Neural crest cell (in vitro differentiated cells): Measurements from ENCODE around the gene PPP2R3B. TPM values are rescaled to one million over a fixed set of nuclear protein-coding genes. Genes with fewer than 3 reads are reported as not detected.

Source experiments
- DNase-seq: peaks from one replicate; pipeline ENCODE4 v3.0.0; 2021; ENCODE audit warnings: low read depth, mixed read lengths, low spot score
- H3K27ac Mint-ChIP-seq: one replicate; pipeline ENCODE4 v1.8.0; 2021; ENCODE audit warnings: mild to moderate bottlenecking, mixed read lengths; ENCODE audit not compliant: unreplicated experiment
- H3K27me3 Mint-ChIP-seq: 2 replicates; pipeline ENCODE4 v1.8.0; 2021; ENCODE audit warnings: low read depth, mild to moderate bottlenecking, mixed read lengths
- H3K36me3 Mint-ChIP-seq: 2 replicates; pipeline ENCODE4 v1.8.0; 2021; ENCODE audit warnings: low read depth, mild to moderate bottlenecking, mixed read lengths
- H3K4me1 Mint-ChIP-seq: 2 replicates; pipeline ENCODE4 v1.8.0; 2021; ENCODE audit warnings: mixed read lengths
- H3K4me3 Mint-ChIP-seq: one replicate; pipeline ENCODE4 v1.8.0; 2021; ENCODE audit warnings: mild to moderate bottlenecking, mixed read lengths
- H3K9me3 Mint-ChIP-seq: 2 replicates; pipeline ENCODE4 v1.8.0; 2021; ENCODE audit warnings: mixed read lengths
- CTCF ChIP-seq: fragments of 200-600 bp; sonication (generic); conservative IDR thresholded peaks from 2 replicates; pipeline ENCODE4 v1.5.0; 2021; ENCODE audit warnings: antibody characterized with exemption, mild to moderate bottlenecking
- total RNA-seq: library from RNA; stranded (reverse); gene quantifications from 2 replicates; pipeline ENCODE4 v1.2.1, GENCODE V29; 2021

PPP2R3B gene
- total RNA-seq, 1 donor from 2014 or later, result 96.5 TPM

- DNase-seq, result no peak
- Mint-ChIP-seq H3K4me3 (no peak overlapping the region), H3K4me1 (no peaks in the 10 kb centered on the region), H3K9me3 (no peaks in the 10 kb centered on the region), H3K36me3 (peaks cover 35% of the 10 kb centered on the region), H3K27ac (no peak overlapping the region), H3K27me3 (no peaks in the 10 kb centered on the region)
- no peak for TF ChIP-seq CTCF
Measured at GRCh38 chrX:300334-300733, 86.4 kb downstream of the PPP2R3B start.

- TF ChIP-seq CTCF, result no peak
- DNase-seq, result no peak
- H3K27ac Mint-ChIP-seq, result no peak overlapping the region
- no peaks in the 10 kb centered on the region for H3K9me3 Mint-ChIP-seq
- H3K27me3 Mint-ChIP-seq, result no peaks in the 10 kb centered on the region
- H3K4me1 Mint-ChIP-seq, result no peaks in the 10 kb centered on the region
- peaks cover 35% of the 10 kb centered on the region for H3K36me3 Mint-ChIP-seq
- H3K4me3 Mint-ChIP-seq, result no peak overlapping the region
Measured at GRCh38 chrX:298993-299392, 87.7 kb downstream of the PPP2R3B start.

- no peak overlapping the region for H3K27ac Mint-ChIP-seq
- H3K9me3 Mint-ChIP-seq, result no peaks in the 10 kb centered on the region
- no peak overlapping the region for H3K4me3 Mint-ChIP-seq
- peaks cover 23% of the 10 kb centered on the region for H3K36me3 Mint-ChIP-seq
- no peaks in the 10 kb centered on the region for H3K27me3 Mint-ChIP-seq
- no peak for DNase-seq
- no peak for TF ChIP-seq CTCF
- H3K4me1 Mint-ChIP-seq, result no peaks in the 10 kb centered on the region
Measured at GRCh38 chrX:295136-295535, 91.6 kb downstream of the PPP2R3B start.

- no peak overlapping the region for H3K27ac Mint-ChIP-seq
- peaks cover 17% of the 10 kb centered on the region for H3K36me3 Mint-ChIP-seq
- no peaks in the 10 kb centered on the region for H3K9me3 Mint-ChIP-seq
- H3K27me3 Mint-ChIP-seq, result no peaks in the 10 kb centered on the region
- TF ChIP-seq CTCF, result no peak
- DNase-seq, result no peak
- H3K4me3 Mint-ChIP-seq, result no peak overlapping the region
- no peaks in the 10 kb centered on the region for H3K4me1 Mint-ChIP-seq
Measured at GRCh38 chrX:292900-293897, 93.5 kb downstream of the PPP2R3B start.

GRCh38 chrX:291411-291901, 95.3 kb downstream of the PPP2R3B start:
- no peaks in the 10 kb centered on the region for H3K27me3 Mint-ChIP-seq
- H3K27ac Mint-ChIP-seq, result no peak overlapping the region
- peaks cover 13% of the 10 kb centered on the region for H3K36me3 Mint-ChIP-seq
- DNase-seq, result no peak
- H3K9me3 Mint-ChIP-seq, result no peaks in the 10 kb centered on the region
- no peaks in the 10 kb centered on the region for H3K4me1 Mint-ChIP-seq
- TF ChIP-seq CTCF, result no peak
- no peak overlapping the region for H3K4me3 Mint-ChIP-seq
